IPS-18a (cell line): ENCODE data around the gene DDX10.
"Not testable (repeated sequence)": the region's sequence is repeated elsewhere in the genome, so short reads cannot be mapped to it uniquely, and the experiment has no call there.

Experiments used
- H3K27ac ChIP-seq: one replicate; pipeline ENCODE4 v1.5.1; 2013; ENCODE audit warnings: low read length
- H3K27me3 ChIP-seq: one replicate; pipeline ENCODE4 v1.6.1; 2013; ENCODE audit warnings: mild to moderate bottlenecking, low read length; ENCODE audit not compliant: control insufficient read depth, insufficient read depth
- H3K36me3 ChIP-seq: one replicate; pipeline ENCODE4 v1.6.1; 2013; ENCODE audit warnings: low read depth, low read length; ENCODE audit not compliant: control insufficient read depth
- H3K4me1 ChIP-seq: one replicate; pipeline ENCODE4 v1.6.1; 2013; ENCODE audit warnings: low read depth, low read length; ENCODE audit not compliant: control insufficient read depth
- H3K4me3 ChIP-seq: one replicate; pipeline ENCODE4 v1.5.1; 2013; ENCODE audit warnings: low read length
- H3K9ac ChIP-seq: one replicate; pipeline ENCODE4 v1.6.1; 2013; ENCODE audit warnings: mild to moderate bottlenecking, low read length, moderate library complexity
- H3K9me3 ChIP-seq: one replicate; pipeline ENCODE4 v1.6.1; 2013; ENCODE audit warnings: low read depth, low read length; ENCODE audit not compliant: control insufficient read depth

The DDX10 gene

DNA sequence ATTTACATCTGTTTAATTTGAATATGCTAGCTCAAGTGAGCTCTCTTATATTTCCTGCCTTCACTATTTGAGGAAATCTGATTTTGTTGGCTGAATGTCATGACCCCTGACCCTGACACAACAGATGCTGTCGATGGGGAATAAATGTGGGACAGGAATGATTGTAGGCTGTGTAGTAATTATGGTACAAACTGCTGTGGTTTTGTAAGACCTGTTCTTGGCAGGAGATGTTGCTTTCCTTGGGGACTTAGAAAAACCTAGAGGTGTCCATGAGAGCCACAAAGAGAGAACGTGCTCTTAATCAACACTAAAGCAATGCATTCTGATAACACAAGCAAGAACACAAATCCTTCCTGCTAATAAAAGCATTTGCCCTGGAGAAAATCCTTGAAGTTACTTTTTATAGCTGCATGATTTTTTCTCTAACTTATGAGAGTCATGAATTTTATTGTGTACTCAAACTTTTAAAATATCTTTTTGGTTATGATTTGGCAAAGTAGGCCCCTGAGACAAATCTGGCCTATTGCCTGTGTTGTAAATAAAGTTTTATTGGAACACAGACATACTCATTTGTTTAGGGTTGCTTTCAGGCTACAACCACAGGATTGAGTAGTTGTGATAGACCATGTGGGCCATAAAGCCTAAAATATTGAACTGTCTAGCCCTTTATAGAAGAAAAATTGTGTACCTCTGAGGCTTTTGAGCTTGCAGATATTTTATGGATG lies 90.2 kb downstream of the DDX10 start:
- H3K9me3 ChIP-seq = no peaks in the 10 kb centered on the region
- H3K36me3 ChIP-seq = no peaks in the 10 kb centered on the region
- H3K27ac ChIP-seq = no peak overlapping the region
- H3K4me3 ChIP-seq = no peak overlapping the region
- H3K9ac ChIP-seq = no peak overlapping the region
- H3K27me3 ChIP-seq = no peaks in the 10 kb centered on the region
- H3K4me1 ChIP-seq = peaks cover 25% of the 10 kb centered on the region

DNA sequence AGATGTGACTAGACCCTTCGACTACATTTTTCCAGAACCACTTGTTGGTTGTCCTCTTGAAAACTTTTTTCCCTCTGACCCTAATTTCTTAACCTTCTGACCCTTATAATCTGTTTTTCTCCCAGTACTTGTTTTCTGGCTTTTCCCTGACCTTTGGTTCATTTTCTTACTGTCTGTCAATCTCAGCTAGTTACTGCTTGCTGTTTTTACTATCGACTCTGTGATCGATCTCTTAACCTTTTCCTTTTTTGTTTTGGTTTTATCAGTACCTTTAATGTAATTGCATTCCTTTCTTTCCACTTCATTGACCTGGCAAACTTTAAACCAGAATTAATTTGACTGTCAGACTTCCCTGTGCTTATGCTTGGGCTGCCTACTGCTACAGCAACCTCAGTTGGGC lies 92.8 kb downstream of the DDX10 start:
- Histone ChIP-seq H3K27ac (no peak overlapping the region), H3K36me3 (no peaks in the 10 kb centered on the region), H3K27me3 (no peaks in the 10 kb centered on the region), H3K4me1 (peaks cover 25% of the 10 kb centered on the region), H3K9ac (no peak overlapping the region), H3K4me3 (no peak overlapping the region), H3K9me3 (no peaks in the 10 kb centered on the region)

DNA sequence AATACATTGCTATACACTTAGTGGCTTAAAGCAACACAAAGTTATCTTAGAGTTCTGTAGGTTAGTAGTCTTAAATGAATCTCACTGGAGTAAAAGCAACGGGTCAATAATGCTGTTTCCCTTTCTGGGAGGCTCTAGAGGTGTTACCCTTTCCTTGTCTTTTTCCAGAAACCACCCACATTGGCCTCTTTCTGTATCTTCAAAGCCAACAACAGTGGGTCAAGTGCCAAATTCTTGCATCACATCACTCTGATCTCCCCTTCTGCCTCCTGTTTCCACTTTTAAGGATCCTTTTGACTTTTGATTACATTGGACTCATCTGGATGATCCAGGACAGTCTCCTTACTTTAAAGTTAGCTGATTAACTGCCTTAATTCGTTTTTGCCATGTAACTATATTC lies 93.6 kb downstream of the DDX10 start:
- Histone ChIP-seq H3K4me1 (peaks cover 25% of the 10 kb centered on the region), H3K4me3 (no peak overlapping the region), H3K27me3 (no peaks in the 10 kb centered on the region), H3K9ac (no peak overlapping the region), H3K27ac (no peak overlapping the region), H3K9me3 (no peaks in the 10 kb centered on the region), H3K36me3 (no peaks in the 10 kb centered on the region)

DNA sequence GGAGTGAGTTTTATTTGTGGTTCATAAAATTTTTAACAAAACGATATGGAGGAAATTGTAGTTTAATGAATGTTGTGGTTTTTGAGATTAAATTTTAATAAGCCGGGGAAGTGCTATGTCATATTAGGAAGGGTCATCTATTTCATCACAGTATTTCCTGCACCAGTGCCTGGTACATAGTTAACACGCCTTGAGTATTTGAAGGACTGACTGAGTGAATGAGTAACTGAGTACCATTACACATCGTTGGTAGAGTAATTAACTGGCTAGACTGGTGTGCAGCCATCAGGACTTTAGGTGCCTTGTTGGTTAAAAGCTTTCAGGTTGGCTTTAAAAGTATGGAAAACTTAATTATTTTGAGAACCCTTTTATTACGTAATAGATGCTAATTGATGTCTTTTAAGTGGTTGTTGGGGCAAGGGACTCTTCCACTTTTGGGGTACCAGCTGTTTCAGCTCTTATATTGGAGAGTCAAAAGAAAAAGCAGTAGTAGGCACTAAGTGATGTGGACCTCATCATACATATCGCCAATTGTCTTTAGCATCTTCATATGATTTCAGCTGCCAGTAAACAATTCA lies 101.8 kb downstream of the DDX10 start:
- H3K9me3 ChIP-seq = no peaks in the 10 kb centered on the region
- H3K27me3 ChIP-seq = no peaks in the 10 kb centered on the region
- H3K9ac ChIP-seq = no peak overlapping the region
- H3K36me3 ChIP-seq = no peaks in the 10 kb centered on the region
- no peaks in the 10 kb centered on the region for H3K4me1 ChIP-seq
- no peak overlapping the region for H3K27ac ChIP-seq
- no peak overlapping the region for H3K4me3 ChIP-seq

DNA sequence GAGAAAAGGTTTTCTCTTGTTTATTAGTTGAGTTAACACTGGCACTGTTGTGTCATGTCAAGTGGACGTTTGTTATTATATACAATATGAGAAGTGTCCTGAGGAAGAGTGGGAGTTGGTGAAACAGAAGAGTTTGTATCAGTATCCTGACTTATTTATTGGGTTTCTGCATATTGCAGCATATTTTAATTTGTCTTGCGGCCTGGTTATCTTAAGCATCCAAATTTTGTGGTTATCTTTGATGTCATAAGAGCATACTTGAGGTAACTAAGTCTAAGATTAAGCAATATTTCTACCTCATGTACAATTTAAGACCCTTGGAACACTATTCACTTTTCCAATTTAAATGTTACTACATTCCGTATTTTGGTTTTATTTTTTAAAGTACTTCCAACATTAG lies 103.5 kb downstream of the DDX10 start:
- Histone ChIP-seq H3K9ac (no peak overlapping the region), H3K9me3 (no peaks in the 10 kb centered on the region), H3K4me1 (no peaks in the 10 kb centered on the region), H3K36me3 (no peaks in the 10 kb centered on the region), H3K27ac (no peak overlapping the region), H3K27me3 (no peaks in the 10 kb centered on the region), H3K4me3 (no peak overlapping the region)

DNA sequence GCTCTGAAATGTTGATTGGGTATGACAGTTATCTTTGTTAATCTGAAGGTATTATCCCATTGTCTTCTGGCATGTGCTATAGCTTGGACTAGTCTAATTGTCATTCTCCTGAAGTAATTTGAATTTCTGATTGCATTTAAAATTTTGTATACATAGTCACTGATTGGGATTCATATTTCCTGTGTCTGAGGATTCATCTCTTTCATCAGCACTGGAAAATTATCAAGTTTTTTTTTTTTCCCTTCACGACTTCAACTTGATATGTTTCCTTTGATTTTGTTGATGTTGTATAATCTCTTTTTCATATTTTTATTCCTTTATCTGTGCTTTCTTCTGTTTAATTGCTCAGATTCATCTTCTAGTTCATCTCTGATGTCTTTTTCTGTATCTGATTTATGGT lies 104.1 kb downstream of the DDX10 start:
- Histone ChIP-seq H3K9ac (no peak overlapping the region), H3K27me3 (no peaks in the 10 kb centered on the region), H3K4me3 (no peak overlapping the region), H3K36me3 (no peaks in the 10 kb centered on the region), H3K27ac (no peak overlapping the region), H3K4me1 (no peaks in the 10 kb centered on the region), H3K9me3 (no peaks in the 10 kb centered on the region)

DNA sequence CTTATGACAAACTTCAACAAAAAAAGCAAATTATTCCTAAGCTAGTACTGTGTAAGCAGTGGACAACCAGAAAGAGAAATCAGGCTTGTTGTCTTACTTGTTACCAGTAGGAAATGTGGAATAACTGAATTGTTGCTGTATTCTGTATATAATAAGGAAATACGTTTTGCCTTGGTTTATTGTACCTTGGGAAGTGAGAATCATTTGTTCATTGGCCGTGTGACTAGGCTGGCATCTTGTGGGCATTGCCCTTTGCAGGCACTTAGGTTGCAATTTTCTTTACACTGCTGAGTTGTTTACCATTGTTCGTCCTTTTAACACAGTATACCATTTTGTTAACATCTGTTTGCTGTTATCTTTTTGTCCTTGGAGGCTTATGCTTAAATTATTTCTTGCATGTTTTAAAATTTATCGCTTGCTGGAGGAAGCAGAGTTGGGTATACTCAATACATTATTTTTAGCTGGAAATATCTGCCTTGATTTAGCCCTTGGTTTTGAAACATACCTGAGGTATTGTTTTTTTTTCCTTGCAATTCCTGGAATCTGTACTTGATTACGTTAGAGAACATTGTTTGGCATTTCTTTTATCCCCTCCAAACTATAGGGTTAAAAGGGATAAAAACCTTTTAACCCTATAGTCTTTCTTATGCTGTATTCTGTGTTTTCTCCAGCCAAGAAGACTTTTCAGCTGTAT lies 109.3 kb downstream of the DDX10 start:
- Histone ChIP-seq H3K9me3 (no peaks in the 10 kb centered on the region), H3K27ac (no peak overlapping the region), H3K4me1 (no peaks in the 10 kb centered on the region), H3K4me3 (no peak overlapping the region), H3K27me3 (no peaks in the 10 kb centered on the region), H3K36me3 (no peaks in the 10 kb centered on the region), H3K9ac (no peak overlapping the region)

DNA sequence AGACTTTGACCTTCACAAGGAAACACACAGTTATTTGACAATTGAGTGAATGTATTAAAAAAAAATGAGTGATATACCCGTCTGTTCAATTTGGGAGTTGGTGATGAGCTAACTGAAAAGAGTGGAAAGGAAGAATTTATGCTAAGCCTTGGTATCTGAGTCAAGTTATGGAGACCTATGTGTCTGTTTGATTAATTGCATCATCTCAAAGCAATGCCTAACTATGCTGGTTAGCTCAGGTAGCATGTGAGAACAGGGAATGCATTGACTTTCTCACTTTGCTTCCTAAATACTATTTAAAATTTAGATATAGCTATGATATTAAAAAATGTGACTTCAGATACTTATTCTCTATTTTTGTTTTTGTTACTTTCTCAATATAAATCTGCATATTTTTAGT lies 110.5 kb downstream of the DDX10 start:
- H3K9ac ChIP-seq = no peak overlapping the region
- H3K27ac ChIP-seq = no peak overlapping the region
- H3K36me3 ChIP-seq = no peaks in the 10 kb centered on the region
- no peaks in the 10 kb centered on the region for H3K9me3 ChIP-seq
- H3K27me3 ChIP-seq = no peaks in the 10 kb centered on the region
- H3K4me3 ChIP-seq = no peak overlapping the region
- H3K4me1 ChIP-seq = no peaks in the 10 kb centered on the region

DNA sequence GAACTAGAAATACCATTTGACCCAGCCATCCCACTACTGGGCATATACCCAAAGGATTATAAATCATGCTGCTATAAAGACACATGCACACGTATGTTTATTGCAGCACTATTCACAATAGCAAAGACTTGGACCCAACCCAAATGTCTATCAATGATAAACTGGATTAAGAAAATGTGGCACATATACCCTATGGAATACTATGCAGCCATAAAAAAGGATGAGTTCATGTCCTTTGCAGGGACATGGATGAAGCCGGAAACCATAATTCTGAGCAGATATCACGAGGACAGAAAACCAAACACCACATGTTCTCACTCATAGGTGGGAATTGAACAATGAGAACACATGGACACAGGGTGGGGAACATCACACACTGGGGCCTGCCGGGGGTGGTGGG lies 114.3 kb downstream of the DDX10 start:
- H3K4me3 ChIP-seq, H3K27me3 ChIP-seq, H3K36me3 ChIP-seq, H3K9me3 ChIP-seq, H3K4me1 ChIP-seq, H3K27ac ChIP-seq, H3K9ac ChIP-seq: not testable (repeated sequence)

DNA sequence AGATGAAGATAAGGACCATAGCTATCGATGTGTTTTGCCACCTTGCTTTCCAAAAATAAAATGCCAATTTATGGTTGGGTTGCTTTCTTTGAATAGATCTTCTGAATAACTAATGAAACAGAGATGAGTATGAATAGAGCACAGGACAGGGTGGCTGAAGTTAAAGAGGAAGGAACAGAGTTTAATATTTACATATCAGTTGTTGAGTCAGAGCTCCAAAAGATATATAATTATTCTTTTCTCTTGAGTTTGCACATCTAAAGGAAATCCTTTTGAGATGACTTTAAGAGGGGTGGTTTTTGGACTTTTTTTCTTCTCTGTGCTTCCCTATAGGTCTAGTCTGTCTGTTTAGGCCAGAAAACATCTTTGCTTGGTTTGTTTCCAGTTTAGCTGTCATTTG lies 115.2 kb downstream of the DDX10 start:
- H3K27ac ChIP-seq = no peak overlapping the region
- no peaks in the 10 kb centered on the region for H3K9me3 ChIP-seq
- H3K4me3 ChIP-seq = no peak overlapping the region
- no peaks in the 10 kb centered on the region for H3K27me3 ChIP-seq
- no peak overlapping the region for H3K9ac ChIP-seq
- no peaks in the 10 kb centered on the region for H3K36me3 ChIP-seq
- H3K4me1 ChIP-seq = no peaks in the 10 kb centered on the region

DNA sequence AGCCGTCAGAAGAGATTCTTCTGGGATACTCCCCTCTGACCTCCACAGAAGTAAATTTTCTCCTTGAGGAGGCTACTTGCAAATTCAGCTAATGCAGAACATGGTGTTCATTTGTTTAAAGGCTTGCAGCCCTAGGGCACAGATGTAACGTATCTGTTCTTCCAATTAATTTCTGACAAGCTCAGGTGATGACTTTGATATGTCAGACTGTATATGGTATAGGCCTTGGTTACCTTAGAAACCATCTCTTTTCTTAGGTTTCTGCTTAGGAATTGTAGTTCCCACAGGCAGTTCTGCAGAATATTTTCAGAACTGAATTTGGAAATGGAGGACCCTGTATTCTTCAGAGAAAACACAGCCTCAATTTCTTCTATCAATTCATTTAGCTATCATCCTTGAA lies 117.1 kb downstream of the DDX10 start:
- Histone ChIP-seq H3K27ac (no peak overlapping the region), H3K36me3 (no peaks in the 10 kb centered on the region), H3K4me1 (peaks cover 4% of the 10 kb centered on the region), H3K9me3 (no peaks in the 10 kb centered on the region), H3K27me3 (no peaks in the 10 kb centered on the region), H3K9ac (no peak overlapping the region), H3K4me3 (no peak overlapping the region)
